GM12878 (cell line): Measurements from ENCODE around the gene NKAIN2. TPM values are rescaled to one million over a fixed set of nuclear protein-coding genes. Genes with fewer than 3 reads are reported as not detected.

Experiments
- ATAC-seq: fragments of 200-7000 bp; cut with Tn5 transposase; 3 replicates; pipeline ENCODE4 v1.9.1; 2020; ENCODE audit warnings: mild to moderate bottlenecking, moderate library complexity
- BruUV-seq: library from RNA; stranded (reverse); fragments of 400-500 nt; replicated peaks from 2 replicates; lab custom pipeline; 2021; lab: Mats Ljungman, UMichigan
- CTCF ChIA-PET: fragments of 300-600 bp; sonication (Branson Sonifier 250); formaldehyde crosslinking; extraction: SDS; loops from one replicate; lab custom pipeline; 2021; ENCODE audit warnings: inconsistent platforms; lab: Yijun Ruan, JAX
- POLR2A ChIA-PET: fragments of 350-600 bp; formaldehyde crosslinking; extraction: SDS; loops from one replicate; lab custom pipeline; 2021; ENCODE audit warnings: inconsistent platforms; lab: Charles Lee
- RAD21 ChIA-PET: fragments of 300-600 bp; sonication (Branson Sonifier 250); formaldehyde crosslinking; loops from one replicate; lab custom pipeline; 2023; ENCODE audit warnings: antibody characterized with exemption; ENCODE audit not compliant: unreplicated experiment; lab: Charles Lee
- SMC1A ChIA-PET: fragments of 300-600 bp; sonication (Branson Sonifier 250); formaldehyde crosslinking; loops from one replicate; lab custom pipeline; 2023; ENCODE audit not compliant: unreplicated experiment, uncharacterized antibody; lab: Charles Lee
- DNase-seq: peaks from one replicate; pipeline ENCODE4 v3.0.0-alpha.2; 2011; ENCODE audit warnings: low read depth, low spot score
- FAIRE-seq: peaks from 3 replicates; lab custom pipeline; 2011; peaks lifted over from hg19 to GRCh38; lab: Jason Lieb, UNC
- H2AFZ ChIP-seq: 2 replicates; pipeline ENCODE4 v1.6.0; 2011; ENCODE audit warnings: low read depth, low read length, control low read depth; ENCODE audit not compliant: control insufficient read depth
- H3K27ac ChIP-seq: 2 replicates; pipeline ENCODE4 v1.5.1; 2011; ENCODE audit warnings: control low read depth; ENCODE audit not compliant: control insufficient read depth, insufficient read depth
- H3K27me3 ChIP-seq, 2 experiments: replicated peaks in 1 of 2; 2 replicates each; pipeline versions ENCODE4 v1.6.0 to v1.6.1; 2011; ENCODE audit warnings: low read length in 1 of 2; ENCODE audit not compliant: control insufficient read depth in 2 of 2, insufficient read depth in 2 of 2
- H3K36me3 ChIP-seq, 2 experiments: 2 replicates each; pipeline ENCODE4 v1.5.1; 2011; ENCODE audit warnings: low read length in 1 of 2; ENCODE audit not compliant: control insufficient read depth in 2 of 2, insufficient read depth in 2 of 2
- H3K4me1 ChIP-seq: 2 replicates; pipeline ENCODE4 v1.6.1; 2011; ENCODE audit warnings: mild to moderate bottlenecking, low read length, moderate library complexity, mixed read lengths; ENCODE audit not compliant: control insufficient read depth, insufficient read depth
- H3K4me2 ChIP-seq: 2 replicates; pipeline ENCODE4 v1.6.0; 2011; ENCODE audit warnings: control low read depth; ENCODE audit not compliant: control insufficient read depth, insufficient read depth
- H3K4me3 ChIP-seq: fragments of 200-600 bp; sonication (generic); 2 replicates; pipeline ENCODE4 v1.5.1; 2016
- H3K79me2 ChIP-seq: 2 replicates; pipeline ENCODE4 v1.6.0; 2011; ENCODE audit warnings: low read length; ENCODE audit not compliant: control insufficient read depth, insufficient read depth
- H3K9ac ChIP-seq: 2 replicates; pipeline ENCODE4 v1.8.0; 2011; ENCODE audit warnings: low read length, control low read depth, mixed read lengths; ENCODE audit not compliant: control insufficient read depth, insufficient read depth
- H3K9me3 ChIP-seq: replicated peaks from 3 replicates; pipeline ENCODE4 v1.5.1; 2011; ENCODE audit warnings: mild to moderate bottlenecking, low read length; ENCODE audit not compliant: control insufficient read depth, insufficient read depth
- H4K20me1 ChIP-seq: 2 replicates; pipeline ENCODE4 v1.6.0; 2011; ENCODE audit not compliant: control insufficient read depth, insufficient read depth
- BACH1 ChIP-seq: fragments of 450-650 bp; IDR thresholded peaks from 2 replicates; pipeline ENCODE4 v1.6.1; 2017; ENCODE audit warnings: mild to moderate bottlenecking, borderline replicate concordance
- BRCA1 ChIP-seq: IDR thresholded peaks from 2 replicates; pipeline ENCODE4 v1.6.1; 2011; ENCODE audit warnings: low read depth, low read length, improper control_type of control experiment
- CBX3 ChIP-seq: fragments of 200-600 bp; sonication (generic); IDR thresholded peaks from 2 replicates; pipeline ENCODE4 v1.6.1; 2016; ENCODE audit warnings: low read depth, borderline replicate concordance
- CREM ChIP-seq: IDR thresholded peaks from 2 replicates; pipeline ENCODE4 v1.6.1; 2014; ENCODE audit warnings: antibody characterized with exemption, low read depth
- FOS ChIP-seq: IDR thresholded peaks from 3 replicates; pipeline ENCODE4 v1.6.1; 2011; ENCODE audit warnings: borderline replicate concordance; ENCODE audit not compliant: insufficient read length; ENCODE audit errors: extremely low read depth
- FOXK2 ChIP-seq: fragments of 450-650 bp; IDR thresholded peaks from 2 replicates; pipeline ENCODE4 v1.6.1; 2017; ENCODE audit warnings: mild to moderate bottlenecking, moderate library complexity
- HCFC1 ChIP-seq: fragments of 150-350 bp; IDR thresholded peaks from 2 replicates; pipeline ENCODE4 v1.6.1; 2014; ENCODE audit warnings: low read length
- RELA ChIP-seq: fragments of 450-650 bp; IDR thresholded peaks from 2 replicates; pipeline ENCODE4 v1.8.0; 2014; ENCODE audit warnings: borderline replicate concordance; ENCODE audit not compliant: partially characterized antibody
- SIN3A ChIP-seq: IDR thresholded peaks from 2 replicates; pipeline ENCODE4 v1.6.1; 2012; ENCODE audit warnings: low read depth, low read length, improper control_type of control experiment
- SIX5 ChIP-seq: IDR thresholded peaks from 2 replicates; pipeline ENCODE4 v1.6.1; 2011; ENCODE audit warnings: mild to moderate bottlenecking, low read depth, low read length, moderate library complexity; ENCODE audit not compliant: severe bottlenecking
- SMAD1 ChIP-seq: fragments of 450-650 bp; IDR thresholded peaks from 2 replicates; pipeline ENCODE4 v1.6.1; 2018; ENCODE audit warnings: mild to moderate bottlenecking, low read depth; ENCODE audit not compliant: partially characterized antibody
- SREBF2 ChIP-seq: IDR thresholded peaks from 2 replicates; pipeline ENCODE4 v1.6.1; 2012; ENCODE audit warnings: mild to moderate bottlenecking, low read length
- ZNF274 ChIP-seq: IDR thresholded peaks from one replicate; pipeline ENCODE4 v1.8.0; 2011; ENCODE audit not compliant: insufficient read length, insufficient read depth
- WGBS: methylation state at CpG from one replicate; pipeline ENCODE4 v1.1.6; 2016; ENCODE audit warnings: low lambda C conversion rate; ENCODE audit not compliant: insufficient replicate concordance, insufficient coverage; ENCODE audit errors: missing lambda C conversion rate; 5-methylcytosine and 5-hydroxymethylcytosine counted together
- in situ Hi-C: fragments of 300-500 bp; cut with MboI; formaldehyde crosslinking; loops from 9 replicates; pipeline ENCODE4 v1.14.3; 2018; ENCODE audit warnings: mixed read lengths
- intact Hi-C: fragments of 100-400 bp; cut with micrococcal nuclease; formaldehyde crosslinking; loops from one replicate; pipeline ENCODE4 v1.14.2; 2022; ENCODE audit not compliant: unreplicated experiment
- polyA plus RNA-seq, 11 experiments: library from polyadenylated mRNA; depleted of rRNA in 4 of 11; unstranded in 6 of 11; stranded (reverse) in 5 of 11; fragments of >200 nt; fragmentation: Nextera tagmentation in 4 of 11; fragmentation: Illumina TruSeq in 1 of 11; extraction: Ambion mirVana in 4 of 11; extraction: Trizol in 1 of 11; gene quantifications; 1 replicate in 1 of 11; 2 replicates in 10 of 11; pipeline versions ENCODE4 v1.2.1 to v1.2.3, GENCODE V29; 2011 to 2016; ENCODE audit warnings: inconsistent platforms in 2 of 11, missing spikeins in 2 of 11, low read depth in 1 of 11
- total RNA-seq, 4 experiments: library from RNA; depleted of rRNA in 3 of 4; stranded (reverse); fragments of >200 nt in 3 of 4; fragmentation: Illumina TruSeq in 1 of 4; extraction: Trizol in 1 of 4; gene quantifications; 2 replicates each; pipeline versions ENCODE4 v1.2.1 to v1.2.3, GENCODE V29; 2013 to 2021
- TF ChIP-seq, protein P1 (sequence below): IDR thresholded peaks from 2 replicates; pipeline ENCODE4 v1.6.1; 2011; ENCODE audit warnings: low read depth, mild to moderate bottlenecking, low read length, moderate library complexity, borderline replicate concordance; ENCODE audit errors: extremely low read depth
- TF ChIP-seq, protein P2 (sequence below): IDR thresholded peaks from 2 replicates; pipeline ENCODE4 v1.6.1; 2011; ENCODE audit warnings: borderline replicate concordance, low read depth, mild to moderate bottlenecking, moderate library complexity, low read length; ENCODE audit not compliant: insufficient read depth, poor library complexity, severe bottlenecking

NKAIN2 gene
- total and polyA plus RNA-seq, 10 of the 15 experiments (the other 5 are each of a cell fraction or from before 2014, with no cell fraction given), result not detected

DNA sequence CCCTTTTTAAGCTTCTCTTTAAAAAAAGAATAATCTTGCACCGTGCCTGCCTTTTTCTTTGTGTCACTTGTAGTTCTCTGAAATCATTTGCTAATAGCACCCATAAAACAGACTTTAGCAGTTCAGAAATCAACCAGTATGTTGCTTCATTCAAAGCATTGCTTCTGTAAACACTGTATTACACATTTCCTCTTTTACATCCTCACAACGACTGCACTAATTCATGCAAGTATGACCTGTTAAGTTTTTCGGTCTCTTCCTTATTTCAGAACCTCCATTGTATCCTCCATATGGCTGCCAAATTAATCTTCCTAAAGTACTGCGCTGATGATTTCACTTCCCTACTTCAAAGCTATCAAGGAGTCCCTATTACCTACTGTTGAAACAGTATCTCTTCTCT lies 1015.7 kb downstream of the NKAIN2 start:
- Histone ChIP-seq H3K79me2 (no peaks in the 10 kb centered on the region), H3K4me1 (no peaks in the 10 kb centered on the region), H2AFZ (no peak overlapping the region), H3K27me3 (no peaks in the 10 kb centered on the region), H3K4me3 (no peak overlapping the region), H3K27ac (no peak overlapping the region), H3K9me3 (no peaks in the 10 kb centered on the region), H3K4me2 (no peak overlapping the region), H3K9ac (no peak overlapping the region), H3K36me3 (no peaks in the 10 kb centered on the region), H4K20me1 (no peaks in the 10 kb centered on the region)
- BruUV-seq, result no TSS peak
- CTCF ChIA-PET, result no interaction called here
- no peak for FAIRE-seq
- no peak for ATAC-seq
- RAD21 ChIA-PET, result no interaction called here
- POLR2A ChIA-PET, result no interaction called here
- no peak for DNase-seq
- WGBS, result 11% methylated on average over 4 of the region's 4 CpGs
- in situ Hi-C loops (no loop called here), intact Hi-C loops (no loop called here)
- SMC1A ChIA-PET, result no interaction called here
- TF ChIP-seq FOS (no peak), FOXK2 (no peak), CREM (no peak), CBX3 (no peak), BRCA1 (no peak), ZNF274 (no peak), RELA (no peak), BACH1 (no peak), HCFC1 (no peak), SREBF2 (no peak), SIX5 (no peak), SMAD1 (no peak), SIN3A (no peak)
- TF ChIP-seq, protein P1, sequence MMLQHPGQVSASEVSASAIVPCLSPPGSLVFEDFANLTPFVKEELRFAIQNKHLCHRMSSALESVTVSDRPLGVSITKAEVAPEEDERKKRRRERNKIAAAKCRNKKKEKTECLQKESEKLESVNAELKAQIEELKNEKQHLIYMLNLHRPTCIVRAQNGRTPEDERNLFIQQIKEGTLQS, result no peak
- TF ChIP-seq, protein P2, sequence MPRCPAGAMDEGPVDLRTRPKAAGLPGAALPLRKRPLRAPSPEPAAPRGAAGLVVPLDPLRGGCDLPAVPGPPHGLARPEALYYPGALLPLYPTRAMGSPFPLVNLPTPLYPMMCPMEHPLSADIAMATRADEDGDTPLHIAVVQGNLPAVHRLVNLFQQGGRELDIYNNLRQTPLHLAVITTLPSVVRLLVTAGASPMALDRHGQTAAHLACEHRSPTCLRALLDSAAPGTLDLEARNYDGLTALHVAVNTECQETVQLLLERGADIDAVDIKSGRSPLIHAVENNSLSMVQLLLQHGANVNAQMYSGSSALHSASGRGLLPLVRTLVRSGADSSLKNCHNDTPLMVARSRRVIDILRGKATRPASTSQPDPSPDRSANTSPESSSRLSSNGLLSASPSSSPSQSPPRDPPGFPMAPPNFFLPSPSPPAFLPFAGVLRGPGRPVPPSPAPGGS, result no peak
